Fibroblast of mammary gland (primary cell): ENCODE results near the gene WNT16.

Source experiments
- DNase-seq: peaks from one replicate; pipeline ENCODE4 v3.0.0-alpha.2; 2010; ENCODE audit warnings: low read depth
- H3K4me3 ChIP-seq: 2 replicates; pipeline ENCODE4 v1.5.1; 2011; ENCODE audit warnings: low read depth, mild to moderate bottlenecking, low read length, moderate library complexity; ENCODE audit not compliant: control insufficient read depth
- CTCF ChIP-seq: conservative IDR thresholded peaks from 2 replicates; pipeline ENCODE4 v1.5.1; 2011; ENCODE audit warnings: low read depth, low read length, inconsistent platforms; ENCODE audit not compliant: control insufficient read depth, insufficient read depth

Gene WNT16, protein sequence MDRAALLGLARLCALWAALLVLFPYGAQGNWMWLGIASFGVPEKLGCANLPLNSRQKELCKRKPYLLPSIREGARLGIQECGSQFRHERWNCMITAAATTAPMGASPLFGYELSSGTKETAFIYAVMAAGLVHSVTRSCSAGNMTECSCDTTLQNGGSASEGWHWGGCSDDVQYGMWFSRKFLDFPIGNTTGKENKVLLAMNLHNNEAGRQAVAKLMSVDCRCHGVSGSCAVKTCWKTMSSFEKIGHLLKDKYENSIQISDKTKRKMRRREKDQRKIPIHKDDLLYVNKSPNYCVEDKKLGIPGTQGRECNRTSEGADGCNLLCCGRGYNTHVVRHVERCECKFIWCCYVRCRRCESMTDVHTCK

DNA sequence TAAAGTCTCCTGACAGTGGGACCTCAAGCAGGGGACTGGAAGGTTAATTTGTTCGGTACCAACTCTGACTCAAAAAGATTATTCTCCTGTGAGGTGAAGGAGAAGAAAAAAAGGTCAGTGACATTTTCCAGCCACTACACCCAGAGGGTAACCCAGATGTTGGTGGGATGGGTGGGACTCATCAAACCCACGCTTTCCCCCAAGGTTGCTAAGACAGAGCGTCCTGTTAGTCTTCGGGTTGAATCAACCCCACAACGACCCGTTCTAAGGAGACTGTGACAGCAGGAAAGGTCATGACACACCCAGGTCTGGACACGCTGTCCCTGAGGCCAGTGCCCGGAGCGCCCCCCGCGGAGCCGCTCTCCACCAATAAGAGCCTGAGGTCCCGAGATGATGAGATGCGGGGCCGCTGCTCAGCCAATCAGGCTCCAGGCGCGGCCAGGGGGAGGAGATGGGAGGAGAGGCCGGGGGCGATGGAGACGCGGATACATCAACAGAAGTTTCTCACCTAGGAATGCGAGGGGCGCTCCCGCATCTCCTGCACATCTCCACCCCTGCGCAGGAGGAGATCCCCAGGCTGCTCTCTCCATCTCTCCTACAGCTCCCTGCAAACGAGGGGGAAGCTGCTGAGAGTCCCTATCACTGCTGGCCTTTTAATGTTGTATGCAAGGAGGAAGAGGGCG lies at the start of gene WNT16:
TSS of gene WNT16 (plus strand) at position 493 of the 683 bp plus-strand sequence. CDS start 293 bp downstream, outside the sequence.
- TF ChIP-seq CTCF, result no peak
- no peak for DNase-seq
- peak within 1 kb of the TSS; percentile 50 for H3K4me3 ChIP-seq

GRCh38 chr7:121279060-121279620 lies 49.7 kb upstream of the WNT16 start:
- H3K4me3 ChIP-seq, result no peak overlapping the region
- no peak for DNase-seq
- TF ChIP-seq CTCF, result no peak

DNA sequence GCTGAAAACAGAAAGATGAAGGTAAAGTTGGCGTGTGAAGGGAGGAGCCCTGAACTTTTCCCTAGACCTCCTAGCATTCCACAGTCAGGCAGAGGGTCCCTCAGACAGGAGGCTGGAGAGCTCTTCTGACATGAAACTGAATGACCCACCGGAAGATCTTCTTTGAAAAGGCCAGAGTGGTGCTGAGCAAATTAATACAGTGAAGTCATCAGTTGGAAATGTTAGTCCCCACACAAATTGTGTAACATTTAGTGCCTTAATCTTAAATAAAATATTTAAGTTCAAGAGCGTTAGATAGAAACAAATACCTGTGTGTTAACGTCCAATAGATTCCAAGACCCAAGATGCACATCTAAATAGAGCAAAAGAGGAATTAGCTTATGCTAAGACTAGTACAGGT lies 49.0 kb upstream of the WNT16 start:
- no peak overlapping the region for H3K4me3 ChIP-seq
- TF ChIP-seq CTCF, result no peak
- no peak for DNase-seq

DNA sequence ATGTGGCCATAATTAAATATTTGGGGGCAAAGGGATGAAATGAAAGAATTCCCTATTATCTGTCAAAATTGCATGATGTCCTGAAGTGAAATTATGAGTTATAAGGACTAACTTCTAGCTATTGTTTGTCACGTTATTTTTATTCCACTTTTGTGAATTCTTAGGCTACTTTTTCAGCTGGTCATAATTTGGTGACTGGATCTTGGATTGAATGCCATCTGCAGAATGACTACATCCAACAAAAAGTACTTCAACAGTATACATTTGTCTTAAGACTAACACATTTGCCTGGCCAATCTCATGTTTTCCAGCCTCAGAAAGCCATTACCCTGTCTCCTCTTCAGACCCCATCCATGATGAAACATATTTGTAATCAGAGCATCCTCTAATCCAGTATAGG lies 48.1 kb upstream of the WNT16 start:
- TF ChIP-seq CTCF, result no peak
- no peak overlapping the region for H3K4me3 ChIP-seq
- DNase-seq, result no peak

DNA sequence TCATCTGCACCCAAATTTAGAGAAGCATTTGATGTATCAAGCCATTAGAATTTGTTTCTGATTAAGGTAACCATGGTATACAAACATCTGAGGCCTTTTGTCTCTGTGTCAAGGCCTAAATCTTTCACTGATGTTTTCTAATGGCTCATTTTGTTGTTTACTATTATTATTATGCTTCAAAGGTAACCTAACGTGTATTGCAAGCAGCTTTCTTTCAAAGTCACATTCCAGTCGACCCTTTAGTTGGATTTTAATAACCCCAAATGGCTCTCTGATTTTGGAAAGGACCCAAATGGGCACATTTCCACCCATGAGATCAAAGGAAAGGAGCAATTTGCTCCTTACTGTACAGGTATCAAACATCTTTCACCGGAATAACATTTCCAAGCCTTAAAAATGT lies 46.7 kb upstream of the WNT16 start:
- no peak for TF ChIP-seq CTCF
- H3K4me3 ChIP-seq, result no peak overlapping the region
- DNase-seq, result no peak

DNA sequence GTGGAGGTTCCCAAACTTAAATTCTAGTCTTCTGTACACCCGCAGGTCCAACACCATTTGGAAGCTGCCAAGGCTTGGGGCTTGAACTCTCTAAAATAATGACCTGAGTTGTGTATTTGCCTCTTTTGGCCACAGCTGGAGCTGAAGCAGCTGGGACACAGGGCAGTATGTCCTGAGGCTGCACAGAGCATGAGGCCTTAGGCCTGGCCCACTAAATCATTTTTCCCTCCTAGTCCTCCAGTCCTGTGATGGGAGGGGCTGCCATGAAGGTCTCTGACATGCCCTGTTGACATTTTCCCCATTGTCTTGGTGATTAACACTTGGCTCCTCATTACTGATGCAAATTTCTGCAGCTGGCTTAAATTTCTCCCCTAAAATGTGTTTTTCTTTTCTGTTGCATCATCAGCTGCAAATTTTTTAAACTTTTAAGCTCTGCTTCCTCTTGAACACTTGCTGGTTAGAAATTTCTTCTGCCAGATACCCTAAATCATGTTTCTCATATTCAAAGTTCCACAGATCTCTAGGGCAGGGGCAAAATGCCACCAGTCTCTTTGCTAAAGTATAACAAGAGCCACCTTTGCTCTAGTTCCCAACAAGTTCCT lies 43.6 kb upstream of the WNT16 start:
- no peak overlapping the region for H3K4me3 ChIP-seq
- no peak for DNase-seq
- no peak for TF ChIP-seq CTCF
